HCT116 (cell line): Measurements from ENCODE around the gene UMOD. TPM values are rescaled to one million over a fixed set of nuclear protein-coding genes. Genes with fewer than 3 reads are reported as not detected.

Experiments
- ATAC-seq: fragments of 200-7000 bp; cut with Tn5 transposase; 2 replicates; pipeline ENCODE4 v1.9.1; 2020; ENCODE audit warnings: mild to moderate bottlenecking, moderate library complexity
- BruUV-seq: library from RNA; stranded (reverse); fragments of 400-500 nt; replicated peaks from 2 replicates; lab custom pipeline; 2021; lab: Mats Ljungman, UMichigan
- CTCF ChIA-PET: fragments of 300-600 bp; sonication (Branson Sonifier 250); formaldehyde crosslinking; loops from one replicate; lab custom pipeline; 2021; ENCODE audit warnings: antibody characterized with exemption; lab: Charles Lee
- POLR2A ChIA-PET: fragments of 300-600, 350-600 bp; sonication (Branson Sonifier 250); formaldehyde crosslinking; loops from one replicate; lab custom pipeline; 2021; ENCODE audit warnings: antibody characterized with exemption; lab: Charles Lee
- RAD21 ChIA-PET, 2 experiments: fragments of 300-600 bp; sonication (Branson Sonifier 250); formaldehyde crosslinking; loops; one replicate each; lab custom pipeline; 2023; ENCODE audit warnings: low total read pairs in 2 of 2; ENCODE audit not compliant: uncharacterized antibody in 2 of 2, unreplicated experiment in 2 of 2, low non-redundant PET in 1 of 2; lab: Charles Lee
- DNase-seq: peaks from one replicate; pipeline ENCODE4 v3.0.0-alpha.2; 2010; ENCODE audit warnings: low read depth, low spot score
- H2AFZ ChIP-seq: fragments of 200-600 bp; shearing (Covaris generic), sonication (generic); 2 replicates; pipeline ENCODE4 v1.6.1; 2017; ENCODE audit warnings: low read depth, mixed run types, mixed read lengths, antibody characterized with exemption, low read length; ENCODE audit not compliant: poor library complexity, severe bottlenecking
- H3K27ac ChIP-seq: 2 replicates; pipeline ENCODE4 v1.5.1; 2012; ENCODE audit warnings: low read depth, low read length
- H3K27me3 ChIP-seq: fragments of 200-600 bp; sonication (generic); 2 replicates; pipeline ENCODE4 v1.6.1; 2016; ENCODE audit warnings: mixed run types, low read length, mixed read lengths; ENCODE audit not compliant: insufficient read depth
- H3K36me3 ChIP-seq, 2 experiments: fragments of 200-500 bp in 1 of 2; fragments of 200-600 bp in 1 of 2; sonication (Bioruptor generic) in 1 of 2; sonication (generic) in 1 of 2; 2 replicates each; pipeline versions ENCODE4 v1.5.1 to v1.6.1; 2014 to 2016; ENCODE audit warnings: low read length in 2 of 2, inconsistent platforms in 1 of 2, mixed read lengths in 1 of 2, mixed run types in 1 of 2; ENCODE audit not compliant: insufficient read depth in 2 of 2, control insufficient read depth in 1 of 2
- H3K4me1 ChIP-seq, 2 experiments: fragments of 200-600 bp in 1 of 2; sonication (generic) in 1 of 2; 2 replicates each; pipeline versions ENCODE4 v1.5.1 to v1.6.1; 2012 to 2017; ENCODE audit warnings: low read length in 2 of 2, inconsistent platforms in 1 of 2, mild to moderate bottlenecking in 1 of 2, mixed read lengths in 1 of 2, mixed run types in 1 of 2, moderate library complexity in 1 of 2; ENCODE audit not compliant: insufficient read depth in 2 of 2, control insufficient read depth in 1 of 2
- H3K4me2 ChIP-seq: fragments of 200-600 bp; sonication (generic); 2 replicates; pipeline ENCODE4 v1.6.1; 2017; ENCODE audit warnings: mixed run types, low read length, mixed read lengths
- H3K4me3 ChIP-seq, 2 experiments: fragments of 200-600 bp in 1 of 2; sonication (generic) in 1 of 2; replicated peaks in 1 of 2; 2 replicates each; pipeline ENCODE4 v1.5.1; 2011 to 2016; ENCODE audit warnings: low read length in 2 of 2, control low read depth in 1 of 2, low read depth in 1 of 2, mild to moderate bottlenecking in 1 of 2, mixed read lengths in 1 of 2, mixed run types in 1 of 2
- H3K79me2 ChIP-seq: fragments of 200-600 bp; sonication (generic); 2 replicates; pipeline ENCODE4 v1.6.1; 2017; ENCODE audit warnings: mild to moderate bottlenecking, mixed run types, low read length, moderate library complexity, mixed read lengths; ENCODE audit not compliant: insufficient read depth
- H3K9ac ChIP-seq: fragments of 200-600 bp; sonication (generic); 2 replicates; pipeline ENCODE4 v1.6.1; 2016; ENCODE audit warnings: low read length, mixed read lengths
- H3K9me2 ChIP-seq: fragments of 200-600 bp; sonication (generic), shearing (Covaris generic); 2 replicates; pipeline ENCODE4 v1.6.1; 2017; ENCODE audit warnings: mixed run types, mild to moderate bottlenecking, moderate library complexity; ENCODE audit not compliant: insufficient read depth
- H3K9me3 ChIP-seq, 2 experiments: fragments of 200-500 bp in 1 of 2; fragments of 200-600 bp in 1 of 2; sonication (Bioruptor generic) in 1 of 2; sonication (generic) in 1 of 2; 2 replicates each; pipeline ENCODE4 v1.6.1; 2014 to 2017; ENCODE audit warnings: low read length in 2 of 2, mixed read lengths in 2 of 2, inconsistent platforms in 1 of 2, low read depth in 1 of 2, mild to moderate bottlenecking in 1 of 2, mixed run types in 1 of 2, moderate library complexity in 1 of 2; ENCODE audit not compliant: control insufficient read depth in 1 of 2, insufficient read depth in 1 of 2
- H4K20me1 ChIP-seq: fragments of 200-600 bp; sonication (generic), shearing (Covaris generic); 2 replicates; pipeline ENCODE4 v1.6.1; 2017; ENCODE audit warnings: mixed run types, mild to moderate bottlenecking, moderate library complexity; ENCODE audit not compliant: insufficient read depth
- CEBPB ChIP-seq: IDR thresholded peaks from 2 replicates; pipeline ENCODE4 v1.6.1; 2012; ENCODE audit warnings: low read depth
- CTCF ChIP-seq, 3 experiments: fragments of 200-600 bp in 1 of 3; sonication (generic) in 1 of 3; IDR thresholded peaks in 2 of 3; conservative IDR thresholded peaks in 1 of 3; 2 replicates each; pipeline ENCODE4 v1.5.1; 2012 to 2017; ENCODE audit warnings: low read depth in 2 of 3, low read length in 2 of 3, antibody characterized with exemption in 1 of 3, borderline replicate concordance in 1 of 3, control low read depth in 1 of 3, mild to moderate bottlenecking in 1 of 3, mixed read lengths in 1 of 3, mixed run types in 1 of 3, moderate library complexity in 1 of 3; ENCODE audit not compliant: insufficient read depth in 1 of 3
- RAD21 ChIP-seq: IDR thresholded peaks from 2 replicates; pipeline ENCODE4 v1.6.1; 2012; ENCODE audit warnings: low read depth, mild to moderate bottlenecking
- intact Hi-C: fragments of 100-400 bp; cut with micrococcal nuclease; formaldehyde crosslinking; loops from 2 replicates; pipeline ENCODE4 v1.10.0; 2022
- total RNA-seq: library from RNA; stranded (reverse); gene quantifications from one replicate; pipeline ENCODE4 v1.2.1, GENCODE V29; 2021; ENCODE audit not compliant: unreplicated experiment

Gene UMOD
- total RNA-seq, 1 experiment from 2014 or later: not detected

- TF ChIP-seq CTCF (IDR thresholded peaks at IDR 0.05 in 2 of 3, conservative IDR thresholded peaks at IDR 0.05 in 1 of 3; ENCODE audit: borderline replicate concordance in 1 of 3, insufficient read depth in 1 of 3, low read depth in 2 of 3, low read length in 2 of 3): peak in 2 of 3 experiments; percentile 8 to 19; a peak in 1 of 6 replicates
- no peak for TF ChIP-seq RAD21
- no peak for TF ChIP-seq CEBPB
- TF ChIP-seq, all 23 proteins: peak for 1
- no peak within 1 kb of the TSS for H3K4me2 ChIP-seq
- POLR2A ChIA-PET: no interaction called here
- RAD21 ChIA-PET: no interaction called here
- H3K27ac ChIP-seq: no peak within 1 kb of the TSS
- intact Hi-C loops: no loop called here
- H2AFZ ChIP-seq: no peak within 1 kb of the TSS
- H3K9me2 ChIP-seq: no peaks in the 10 kb centered on the region
- H3K36me3 ChIP-seq: no peaks in the 10 kb centered on the region
- no peak for DNase-seq
- no peaks in the 10 kb centered on the region for H3K79me2 ChIP-seq
- no peaks in the 10 kb centered on the region for H3K4me1 ChIP-seq
- peak; percentile 53; the same call in 1 of the 2 replicates for ATAC-seq
- CTCF ChIA-PET: no interaction called here
- H3K27me3 ChIP-seq: peaks cover 19% of the 10 kb centered on the region
- no peak within 1 kb of the TSS for H3K9ac ChIP-seq
- H4K20me1 ChIP-seq: no peaks in the 10 kb centered on the region
- no TSS peak for BruUV-seq
- no peaks in the 10 kb centered on the region for H3K9me3 ChIP-seq
- H3K4me3 ChIP-seq: no peak within 1 kb of the TSS
These were observed 25.0 kb downstream of the UMOD start, which contains the start of gene GP2 for GRCh38 chr16:20327444-20328041. Gene GP2 (minus strand): TSS chr16:20327513. CDS start chr16:20326431, 1,082 bp downstream.

- ChIA-PET POLR2A (no interaction called here), CTCF (no interaction called here), RAD21 (no interaction called here)
- ATAC-seq (no peak), DNase-seq (no peak)
- intact Hi-C loops: no loop called here
- H3K36me3 ChIP-seq: no peaks in the 10 kb centered on the region
- peaks cover 22% of the 10 kb centered on the region for H3K27me3 ChIP-seq
- H2AFZ ChIP-seq: no peak overlapping the region
- no peaks in the 10 kb centered on the region for H3K9me3 ChIP-seq
- no peaks in the 10 kb centered on the region for H3K4me1 ChIP-seq
- H3K27ac ChIP-seq: no peak overlapping the region
- H4K20me1 ChIP-seq: no peaks in the 10 kb centered on the region
- H3K4me3 ChIP-seq: no peak overlapping the region
- H3K79me2 ChIP-seq: no peaks in the 10 kb centered on the region
- no peak overlapping the region for H3K9ac ChIP-seq
- BruUV-seq: no TSS peak
- no peak overlapping the region for H3K4me2 ChIP-seq
- no peaks in the 10 kb centered on the region for H3K9me2 ChIP-seq
- TF ChIP-seq CTCF (IDR thresholded peaks at IDR 0.05 in 2 of 3, conservative IDR thresholded peaks at IDR 0.05 in 1 of 3; ENCODE audit: borderline replicate concordance in 1 of 3, insufficient read depth in 1 of 3, low read depth in 2 of 3, low read length in 2 of 3): no peak
These were observed 26.2 kb downstream of the UMOD start for GRCh38 chr16:20326321-20326720.
